Endodermal cell (in vitro differentiated cells): ENCODE measurements around the gene SRXN1. TPM values are rescaled to one million over a fixed set of nuclear protein-coding genes. Genes with fewer than 3 reads are reported as not detected.

Experiments
- DNase-seq: peaks from one replicate; pipeline ENCODE4 v3.0.0-alpha.2; 2017
- H3K27ac ChIP-seq: 2 replicates; pipeline ENCODE4 v1.5.1; 2013; ENCODE audit warnings: mild to moderate bottlenecking, low read depth, low read length, moderate library complexity
- H3K27me3 ChIP-seq: 2 replicates; pipeline ENCODE4 v1.6.1; 2013; ENCODE audit warnings: mild to moderate bottlenecking, low read length, moderate library complexity; ENCODE audit not compliant: insufficient read depth, control insufficient read depth, poor library complexity, severe bottlenecking
- H3K36me3 ChIP-seq: 2 replicates; pipeline ENCODE4 v1.7.0; 2013; ENCODE audit warnings: mild to moderate bottlenecking, low read length, moderate library complexity; ENCODE audit not compliant: control insufficient read depth, insufficient read depth
- H3K4me1 ChIP-seq: one replicate; pipeline ENCODE4 v1.7.0; 2013; ENCODE audit warnings: low read length; ENCODE audit not compliant: control insufficient read depth, insufficient read depth
- H3K4me3 ChIP-seq: 2 replicates; pipeline ENCODE4 v1.5.1; 2013; ENCODE audit warnings: mild to moderate bottlenecking, low read length, moderate library complexity
- H3K9ac ChIP-seq: 2 replicates; pipeline ENCODE4 v1.6.1; 2013; ENCODE audit warnings: mild to moderate bottlenecking, low read length, moderate library complexity; ENCODE audit not compliant: poor library complexity, severe bottlenecking; ENCODE audit errors: extremely low read depth
- H3K9me3 ChIP-seq: 2 replicates; pipeline ENCODE4 v1.6.1; 2013; ENCODE audit warnings: mild to moderate bottlenecking, low read length, moderate library complexity; ENCODE audit not compliant: control insufficient read depth
- H3K27ac Mint-ChIP-seq: 2 replicates; pipeline ENCODE4 v1.8.0; 2020; ENCODE audit warnings: mixed read lengths
- H3K27me3 Mint-ChIP-seq: 2 replicates; pipeline ENCODE4 v1.8.0; 2021; ENCODE audit warnings: mild to moderate bottlenecking, mixed read lengths; ENCODE audit not compliant: insufficient read depth
- H3K36me3 Mint-ChIP-seq: 2 replicates; pipeline ENCODE4 v1.8.0; 2020; ENCODE audit warnings: low read depth, mixed read lengths
- H3K4me1 Mint-ChIP-seq: 2 replicates; pipeline ENCODE4 v1.8.0; 2020; ENCODE audit warnings: mixed read lengths
- H3K4me3 Mint-ChIP-seq: 2 replicates; pipeline ENCODE4 v1.8.0; 2020; ENCODE audit warnings: mild to moderate bottlenecking, moderate library complexity, mixed read lengths
- H3K9me3 Mint-ChIP-seq: 2 replicates; pipeline ENCODE4 v1.8.0; 2020; ENCODE audit warnings: mild to moderate bottlenecking, mixed read lengths
- WGBS, 2 experiments: methylation state at CpG; one replicate each; pipeline versions ENCODE4 v1.1.5 to v1.1.7; 2013; ENCODE audit warnings: missing lambda C conversion rate in 2 of 2, mixed read lengths in 1 of 2; ENCODE audit not compliant: insufficient coverage in 1 of 2, insufficient read length in 1 of 2; 5-methylcytosine and 5-hydroxymethylcytosine counted together
- total RNA-seq, 2 donors: library from RNA; stranded (reverse); fragmentation: NEBNext Ultra II Directional in 1 of 2; extraction: Animal tissue kit (Norgen Biotek cat#: 25700) in 1 of 2; gene quantifications; 2 replicates in 1 of 2; 3 replicates in 1 of 2; pipeline ENCODE4 v1.2.1, GENCODE V29; 2021
- TF ChIP-seq, protein P1 (sequence below): fragments of 200-600 bp; sonication (generic); conservative IDR thresholded peaks from 2 replicates; pipeline ENCODE4 v1.5.0; 2021; ENCODE audit warnings: antibody characterized with exemption, mild to moderate bottlenecking

The SRXN1 gene
- total RNA-seq, 2 donors from 2014 or later, result 9.7 to 19.3 TPM

DNA sequence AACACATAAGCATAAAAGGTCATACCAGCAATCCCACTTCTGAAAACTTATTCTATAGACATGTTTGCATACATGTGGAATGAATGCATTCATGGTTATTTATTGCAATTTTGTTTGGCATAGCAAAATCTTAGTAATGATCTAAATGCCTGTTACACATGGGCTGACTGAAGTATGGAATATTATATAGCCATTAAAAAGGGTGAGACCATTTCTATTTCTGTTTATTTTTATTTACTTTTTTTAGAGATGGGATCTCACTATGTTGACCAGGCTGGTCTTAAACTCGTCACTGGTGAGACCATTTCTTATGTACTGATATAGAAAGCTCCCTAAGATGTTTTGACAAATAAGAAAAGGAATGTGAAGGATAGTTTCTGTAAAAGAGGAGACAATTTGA is 36.9 kb upstream of the SRXN1 start:
- H3K4me3 ChIP-seq, result no peak overlapping the region
- WGBS, 2 experiments, result 83 to 85% methylated on average over 1 of the region's 1 CpG
- Mint-ChIP-seq H3K4me3 (no peak overlapping the region), H3K36me3 (no peaks in the 10 kb centered on the region), H3K4me1 (peaks cover 12% of the 10 kb centered on the region), H3K27me3 (peaks cover 8% of the 10 kb centered on the region), H3K9me3 (no peaks in the 10 kb centered on the region), H3K27ac (no peak overlapping the region)
- no peaks in the 10 kb centered on the region for H3K9me3 ChIP-seq
- TF ChIP-seq, protein P1, sequence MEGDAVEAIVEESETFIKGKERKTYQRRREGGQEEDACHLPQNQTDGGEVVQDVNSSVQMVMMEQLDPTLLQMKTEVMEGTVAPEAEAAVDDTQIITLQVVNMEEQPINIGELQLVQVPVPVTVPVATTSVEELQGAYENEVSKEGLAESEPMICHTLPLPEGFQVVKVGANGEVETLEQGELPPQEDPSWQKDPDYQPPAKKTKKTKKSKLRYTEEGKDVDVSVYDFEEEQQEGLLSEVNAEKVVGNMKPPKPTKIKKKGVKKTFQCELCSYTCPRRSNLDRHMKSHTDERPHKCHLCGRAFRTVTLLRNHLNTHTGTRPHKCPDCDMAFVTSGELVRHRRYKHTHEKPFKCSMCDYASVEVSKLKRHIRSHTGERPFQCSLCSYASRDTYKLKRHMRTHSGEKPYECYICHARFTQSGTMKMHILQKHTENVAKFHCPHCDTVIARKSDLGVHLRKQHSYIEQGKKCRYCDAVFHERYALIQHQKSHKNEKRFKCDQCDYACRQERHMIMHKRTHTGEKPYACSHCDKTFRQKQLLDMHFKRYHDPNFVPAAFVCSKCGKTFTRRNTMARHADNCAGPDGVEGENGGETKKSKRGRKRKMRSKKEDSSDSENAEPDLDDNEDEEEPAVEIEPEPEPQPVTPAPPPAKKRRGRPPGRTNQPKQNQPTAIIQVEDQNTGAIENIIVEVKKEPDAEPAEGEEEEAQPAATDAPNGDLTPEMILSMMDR, result no peak
- H3K36me3 ChIP-seq, result no peaks in the 10 kb centered on the region
- H3K4me1 ChIP-seq, result peaks cover under 1% of the 10 kb centered on the region
- no peak for DNase-seq
- no peak overlapping the region for H3K27ac ChIP-seq
- H3K9ac ChIP-seq, result no peak overlapping the region
- no peaks in the 10 kb centered on the region for H3K27me3 ChIP-seq

DNA sequence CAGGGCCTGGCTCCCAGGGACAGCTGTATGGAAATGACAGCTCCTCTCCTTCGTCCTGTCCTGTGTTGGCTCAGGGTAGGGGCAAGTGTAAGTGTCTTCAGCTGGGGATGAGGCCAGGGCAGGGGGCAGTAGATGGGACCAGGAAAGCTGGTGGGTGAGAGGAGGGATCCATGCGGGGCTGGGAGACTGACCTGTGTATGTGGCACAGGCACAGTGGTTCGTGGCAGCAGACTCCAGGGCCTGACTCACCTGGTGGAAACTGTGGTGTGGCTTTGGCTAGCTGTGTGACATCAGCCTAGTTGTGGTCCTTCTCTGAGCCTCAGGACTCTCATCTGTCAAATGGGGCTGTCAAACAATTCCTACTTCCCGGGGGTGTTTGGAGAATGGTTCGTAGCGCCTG is 36.3 kb upstream of the SRXN1 start:
- Mint-ChIP-seq H3K4me1 (peaks cover 12% of the 10 kb centered on the region), H3K27ac (no peak overlapping the region), H3K27me3 (peaks cover 8% of the 10 kb centered on the region), H3K36me3 (no peaks in the 10 kb centered on the region), H3K9me3 (no peaks in the 10 kb centered on the region), H3K4me3 (no peak overlapping the region)
- no peaks in the 10 kb centered on the region for H3K27me3 ChIP-seq
- WGBS, 2 experiments, result 89 to 95% methylated on average over 4 to 6 of the region's 6 CpGs
- peak overlapping the region; percentile 36 for H3K27ac ChIP-seq
- no peaks in the 10 kb centered on the region for H3K36me3 ChIP-seq
- peaks cover 6% of the 10 kb centered on the region for H3K4me1 ChIP-seq
- no peak overlapping the region for H3K4me3 ChIP-seq
- TF ChIP-seq, protein P1, result no peak
- no peaks in the 10 kb centered on the region for H3K9me3 ChIP-seq
- no peak overlapping the region for H3K9ac ChIP-seq
- DNase-seq, result no peak

DNA sequence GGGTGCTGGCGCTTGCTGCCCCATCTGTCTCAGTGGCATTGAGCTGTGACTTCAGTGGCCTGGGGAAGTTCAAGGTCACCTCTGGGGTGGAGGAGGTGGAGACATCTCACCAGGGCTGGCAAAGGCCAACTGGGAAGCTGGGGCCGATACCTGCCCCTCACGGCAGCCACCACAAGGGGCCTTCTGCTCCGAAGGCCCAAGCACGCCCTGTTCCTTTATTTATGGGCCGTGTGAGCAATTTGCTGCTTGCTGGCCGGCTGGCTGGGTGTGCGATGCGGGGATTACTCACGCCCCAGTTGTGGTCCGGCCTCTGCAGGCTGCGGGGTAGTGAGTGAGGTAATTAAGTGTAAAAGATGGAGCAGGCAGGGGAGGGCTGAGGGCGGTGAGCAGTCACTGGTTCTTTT is 35.8 kb upstream of the SRXN1 start:
- H3K36me3 ChIP-seq, result no peaks in the 10 kb centered on the region
- H3K27me3 ChIP-seq, result no peaks in the 10 kb centered on the region
- H3K4me3 ChIP-seq, result no peak overlapping the region
- TF ChIP-seq, protein P1, result peak; percentile 68
- no peak overlapping the region for H3K9ac ChIP-seq
- WGBS, 2 experiments, result 44 to 60% methylated on average over 5 to 13 of the region's 13 CpGs
- Mint-ChIP-seq H3K4me1 (peaks cover 12% of the 10 kb centered on the region), H3K9me3 (no peaks in the 10 kb centered on the region), H3K4me3 (no peak overlapping the region), H3K27ac (no peak overlapping the region), H3K36me3 (no peaks in the 10 kb centered on the region), H3K27me3 (peaks cover 8% of the 10 kb centered on the region)
- peak; percentile 82 for DNase-seq
- peaks cover 6% of the 10 kb centered on the region for H3K4me1 ChIP-seq
- peak overlapping the region; percentile 36 for H3K27ac ChIP-seq
- no peaks in the 10 kb centered on the region for H3K9me3 ChIP-seq
